Breast epithelium (tissue), 4 donors: Measurements from ENCODE around the gene CTAGE8. TPM values are rescaled to one million over a fixed set of nuclear protein-coding genes. Genes with fewer than 3 reads are reported as not detected.
"Not testable (repeated sequence)": the region's sequence is repeated elsewhere in the genome, so short reads cannot be mapped to it uniquely, and the experiment has no call there.

Experiments
- DNase-seq, 2 donors: peaks; one replicate each; pipeline ENCODE4 v3.0.0-alpha.2; 2019; ENCODE audit warnings: low spot score in 2 of 2
- H3K27ac ChIP-seq, 2 donors: fragments of 200-600 bp; sonication (generic) in 1 of 2; one replicate each; pipeline ENCODE4 v1.5.1; 2016 to 2019; ENCODE audit warnings: mild to moderate bottlenecking in 1 of 2
- H3K27me3 ChIP-seq, 2 donors: fragments of 200-600 bp; sonication (generic) in 1 of 2; one replicate each; pipeline versions ENCODE4 v1.5.1 to v1.6.0; 2017 to 2019; ENCODE audit warnings: control low read depth in 1 of 2, mild to moderate bottlenecking in 1 of 2
- H3K36me3 ChIP-seq: fragments of 200-600 bp; one replicate; pipeline ENCODE4 v1.5.1; 2019
- H3K4me1 ChIP-seq, 2 donors: fragments of 200-600 bp; sonication (generic); one replicate each; pipeline ENCODE4 v1.5.1; 2016 to 2019; ENCODE audit warnings: control low read depth in 1 of 2
- H3K4me3 ChIP-seq, 3 donors: fragments of 200-600 bp; sonication (generic); 1 replicate in 2 of 3; 2 replicates in 1 of 3; pipeline ENCODE4 v1.5.1; 2016 to 2019; ENCODE audit warnings: mild to moderate bottlenecking in 3 of 3, moderate library complexity in 2 of 3
- H3K9me3 ChIP-seq, 2 donors: fragments of 200-600 bp; sonication (generic) in 1 of 2; one replicate each; pipeline ENCODE4 v1.5.1; 2016 to 2019; ENCODE audit warnings: control low read depth in 1 of 2
- intact Hi-C: fragments of 100-400 bp; cut with DNase I; formaldehyde crosslinking; loops from one replicate; pipeline ENCODE4 v1.15.1; 2023; ENCODE audit warnings: low total_unique reads
- total RNA-seq, 3 donors: library from RNA; depleted of rRNA; stranded (reverse); fragments of >200 nt; gene quantifications; one replicate each; pipeline ENCODE4 v1.1.0, GENCODE V29; 2016

CTAGE8 gene
- total RNA-seq, 3 donors from 2014 or later = 0.48 to 4.3 (median 2.9) TPM

DNA sequence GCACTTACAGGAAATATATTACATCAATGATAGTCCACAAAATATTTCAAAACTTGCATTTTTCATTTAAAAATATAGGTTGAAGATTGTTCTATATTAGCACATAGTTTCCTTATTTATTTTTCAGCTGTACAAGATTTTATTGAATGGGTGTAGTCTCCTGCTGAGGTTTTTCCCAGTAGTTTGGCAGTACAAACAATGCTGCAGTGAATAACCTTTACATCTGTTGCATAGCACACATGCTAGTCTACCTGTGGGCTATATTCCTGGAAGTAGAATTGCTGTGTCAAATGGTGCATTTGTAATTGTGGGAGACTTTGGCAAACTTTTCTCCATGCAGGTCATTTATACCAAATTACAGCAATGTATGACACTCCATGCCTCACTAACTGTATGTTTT is 48.6 kb downstream of the CTAGE8 start:
- H3K27ac ChIP-seq, intact Hi-C loops, DNase-seq, H3K27me3 ChIP-seq, H3K9me3 ChIP-seq, H3K36me3 ChIP-seq, H3K4me3 ChIP-seq, H3K4me1 ChIP-seq: not testable (repeated sequence)

DNA sequence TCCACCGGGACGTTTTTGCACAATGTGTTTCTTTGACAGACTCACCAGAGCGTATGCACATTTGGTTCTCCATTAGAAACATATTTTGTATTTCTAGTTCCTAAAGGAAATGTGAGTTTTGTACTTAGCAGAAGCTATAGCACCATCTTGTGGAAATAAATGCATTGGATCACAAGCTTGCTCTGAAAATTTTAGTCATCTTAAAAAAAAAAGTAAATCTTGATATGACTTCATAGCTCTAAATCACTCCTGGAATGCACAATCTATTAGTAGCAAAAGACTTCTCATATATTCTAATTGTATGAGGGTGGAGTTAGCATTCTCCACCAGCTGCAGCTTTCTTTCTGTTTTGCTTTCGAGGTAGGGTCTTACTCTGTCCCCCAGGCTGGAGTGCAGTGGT is 49.9 kb downstream of the CTAGE8 start:
- H3K4me1 ChIP-seq, H3K4me3 ChIP-seq, H3K27ac ChIP-seq, intact Hi-C loops, H3K9me3 ChIP-seq, H3K36me3 ChIP-seq, DNase-seq, H3K27me3 ChIP-seq: not testable (repeated sequence)

DNA sequence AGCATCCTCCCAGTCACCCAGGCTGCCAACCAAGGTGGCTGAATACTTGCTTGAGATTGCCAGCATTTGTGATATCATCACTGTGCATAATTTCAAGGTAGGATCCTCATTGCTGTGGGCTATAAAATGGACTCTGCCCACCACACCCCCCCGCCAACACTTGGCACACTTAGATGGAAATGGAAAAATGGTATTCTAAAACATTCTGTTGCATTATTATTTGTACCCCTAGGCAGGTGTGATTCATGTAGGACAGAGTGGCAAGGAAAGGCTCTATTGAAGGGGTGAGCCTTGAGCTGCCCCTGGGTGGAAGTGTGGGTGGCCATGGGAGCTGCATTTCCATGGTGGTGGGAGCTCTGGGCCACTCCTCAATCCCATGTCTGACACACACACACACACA is 50.5 kb downstream of the CTAGE8 start:
- intact Hi-C loops, H3K9me3 ChIP-seq: not testable (repeated sequence)
- peak in 1 of 2 donors; percentile 88 for DNase-seq

GRCh38 chr7:144217200-144217599 is 51.9 kb downstream of the CTAGE8 start:
- intact Hi-C loops, H3K36me3 ChIP-seq, DNase-seq, H3K27me3 ChIP-seq, H3K4me1 ChIP-seq, H3K27ac ChIP-seq, H3K9me3 ChIP-seq, H3K4me3 ChIP-seq: not testable (repeated sequence)

More for the DNA sequence above, 50.5 kb downstream of the CTAGE8 start:
- H3K4me3 ChIP-seq, H3K27ac ChIP-seq, H3K4me1 ChIP-seq, H3K27me3 ChIP-seq, H3K36me3 ChIP-seq: not testable (repeated sequence)

Other genes with a start within 250 kb of the CTAGE8 start
- not detected for gene OR2A5, start 220.3 kb downstream of the CTAGE8 start, total RNA-seq
- not detected for gene OR2A25, start 199.5 kb downstream of the CTAGE8 start, total RNA-seq
- not detected for gene OR2A12, start 183.0 kb downstream of the CTAGE8 start, total RNA-seq
- not detected for gene OR2A2, start 159.7 kb downstream of the CTAGE8 start, total RNA-seq
- gene OR2A14, start 146.1 kb downstream of the CTAGE8 start, total RNA-seq = not detected
- gene CTAGE4, start 85.8 kb downstream of the CTAGE8 start, total RNA-seq = 10 to 100 TPM in 1 of 3 donors, 1 to 10 TPM in 1, under 1 TPM in 1; 0.80 to 31.5 (median 8.8) TPM
- gene ARHGEF35, start 73.5 kb downstream of the CTAGE8 start, total RNA-seq = 10 to 100 TPM in 2 of 3 donors, 1 to 10 TPM in 1; 4.3 to 31.8 (median 15.4) TPM
- gene OR2A42, start 29.7 kb downstream of the CTAGE8 start, total RNA-seq = under 1 TPM; under 0.01 to 0.66 (median 0.15) TPM
- 10 to 100 TPM in 2 of 3 donors, 1 to 10 TPM in 1; 4.2 to 59.0 (median 14.7) TPM for gene OR2A7, start 4.5 kb downstream of the CTAGE8 start, total RNA-seq
- under 1 TPM; 0.15 to 0.33 (median 0.32) TPM for gene OR2A1, start 43.1 kb upstream of the CTAGE8 start, total RNA-seq
- 10 to 100 TPM in 2 of 3 donors, 1 to 10 TPM in 1; 5.9 to 71.7 (median 31.8) TPM for gene ARHGEF5, start 86.1 kb upstream of the CTAGE8 start, total RNA-seq
- gene NOBOX, start 134.4 kb upstream of the CTAGE8 start, total RNA-seq = not detected